Panc1 (cell line): ENCODE data around the gene OSBPL1A. TPM values are rescaled to one million over a fixed set of nuclear protein-coding genes. Genes with fewer than 3 reads are reported as not detected.

Source experiments
- ATAC-seq: fragments of 200-7000 bp; cut with Tn5 transposase; 2 replicates; pipeline ENCODE4 v1.9.1; 2020; ENCODE audit warnings: mild to moderate bottlenecking, moderate library complexity
- BruUV-seq: library from RNA; stranded (reverse); fragments of 400-500 nt; replicated peaks from 2 replicates; lab custom pipeline; 2021; lab: Mats Ljungman, UMichigan
- CTCF ChIA-PET: fragments of 300-600 bp; sonication (Branson Sonifier 250); formaldehyde crosslinking; loops from one replicate; lab custom pipeline; 2022; ENCODE audit warnings: antibody characterized with exemption; lab: Charles Lee
- POLR2A ChIA-PET: fragments of 300-600 bp; sonication (Branson Sonifier 250); formaldehyde crosslinking; loops from one replicate; lab custom pipeline; 2022; ENCODE audit warnings: antibody characterized with exemption; lab: Charles Lee
- DNase-seq: peaks from one replicate; pipeline ENCODE4 v3.0.0-alpha.2; 2010; ENCODE audit warnings: low read depth, low spot score
- H3K27ac ChIP-seq: 2 replicates; pipeline ENCODE4 v1.5.1; 2011; ENCODE audit warnings: mild to moderate bottlenecking, low read length, inconsistent platforms
- H3K27me3 ChIP-seq: fragments of 200-500 bp; sonication (Bioruptor generic); 2 replicates; pipeline ENCODE4 v1.6.0; 2014; ENCODE audit warnings: low read length, inconsistent platforms; ENCODE audit not compliant: control insufficient read depth, insufficient read depth
- H3K36me3 ChIP-seq: fragments of 200-500 bp; sonication (Bioruptor generic); 2 replicates; pipeline ENCODE4 v1.5.1; 2014; ENCODE audit warnings: inconsistent platforms, mild to moderate bottlenecking, low read length, moderate library complexity; ENCODE audit not compliant: control insufficient read depth, insufficient read depth
- H3K4me1 ChIP-seq: 2 replicates; pipeline ENCODE4 v1.5.1; 2011; ENCODE audit warnings: inconsistent platforms, mild to moderate bottlenecking, low read length, moderate library complexity; ENCODE audit not compliant: control insufficient read depth, insufficient read depth
- H3K4me3 ChIP-seq, 2 experiments: 2 replicates each; pipeline ENCODE4 v1.5.1; 2011 to 2012; ENCODE audit warnings: low read depth in 2 of 2, low read length in 2 of 2, mild to moderate bottlenecking in 2 of 2, inconsistent platforms in 1 of 2, moderate library complexity in 1 of 2
- H3K9me3 ChIP-seq: fragments of 200-500 bp; sonication (Bioruptor generic); 2 replicates; pipeline ENCODE4 v1.5.1; 2014; ENCODE audit warnings: low read depth, mild to moderate bottlenecking, inconsistent platforms, low read length, moderate library complexity; ENCODE audit not compliant: control insufficient read depth, insufficient read depth
- CTCF ChIP-seq: fragments of 450-650 bp; IDR thresholded peaks from 2 replicates; pipeline ENCODE4 v1.5.1; 2017; ENCODE audit warnings: mild to moderate bottlenecking
- POLR2AphosphoS5 ChIP-seq: IDR thresholded peaks from 2 replicates; pipeline ENCODE4 v1.6.1; 2012; ENCODE audit warnings: mild to moderate bottlenecking, low read depth, low read length, moderate library complexity
- REST ChIP-seq, 2 experiments: IDR thresholded peaks; 2 replicates each; pipeline ENCODE4 v1.6.1; 2011 to 2012; ENCODE audit warnings: low read depth in 2 of 2, control low read depth in 1 of 2, low read length in 1 of 2, mild to moderate bottlenecking in 1 of 2, moderate library complexity in 1 of 2; ENCODE audit not compliant: insufficient read depth in 1 of 2
- SIN3A ChIP-seq: IDR thresholded peaks from 2 replicates; pipeline ENCODE4 v1.6.1; 2012; ENCODE audit warnings: low read depth, mild to moderate bottlenecking, low read length, moderate library complexity, borderline replicate concordance; ENCODE audit not compliant: insufficient read depth
- TCF7L2 ChIP-seq: IDR thresholded peaks from 2 replicates; pipeline ENCODE4 v1.6.1; 2011; ENCODE audit warnings: mild to moderate bottlenecking, low read depth, low read length, inconsistent platforms
- in situ Hi-C: cut with HindIII; loops from 2 replicates; pipeline ENCODE4 v1.10.0; 2016; ENCODE audit warnings: low sequenced_read_pairs, low pct_unique_long_range_greater_than_20kb
- intact Hi-C: fragments of 100-400 bp; cut with micrococcal nuclease; formaldehyde crosslinking; loops from one replicate; pipeline ENCODE4 v1.10.0; 2022; ENCODE audit not compliant: unreplicated experiment
- total RNA-seq: library from RNA; stranded (reverse); gene quantifications from one replicate; pipeline ENCODE4 v1.2.1, GENCODE V29; 2021; ENCODE audit not compliant: unreplicated experiment

The OSBPL1A gene
- total RNA-seq, 1 experiment from 2014 or later = 50.5 TPM

- no peak for DNase-seq
- peaks cover 4% of the 10 kb centered on the region for H3K27me3 ChIP-seq
- CTCF ChIA-PET = no interaction called here
- ATAC-seq = no peak
- TF ChIP-seq SIN3A = no peak
- no peak for TF ChIP-seq TCF7L2
- POLR2A ChIA-PET = no interaction called here
- BruUV-seq = no TSS peak
- no peak overlapping the region for H3K4me3 ChIP-seq
- in situ Hi-C loops (no loop called here), intact Hi-C loops (no loop called here)
- peaks cover under 1% of the 10 kb centered on the region; the same call in 1 of the 2 replicates for H3K9me3 ChIP-seq
- no peaks in the 10 kb centered on the region for H3K4me1 ChIP-seq
- no peaks in the 10 kb centered on the region for H3K36me3 ChIP-seq
- no peak overlapping the region for H3K27ac ChIP-seq
These were observed 22.9 kb upstream of the OSBPL1A start for GRCh38 chr18:24420551-24420950.

- ChIA-PET CTCF (interaction anchor here (0.6 kb wide), 1 partner anchor 1286 kb away, joined by 3 read pairs; no protein-coding TSS in a partner anchor), POLR2A (no interaction called here)
- no peak for DNase-seq
- no peaks in the 10 kb centered on the region for H3K9me3 ChIP-seq
- no peaks in the 10 kb centered on the region for H3K4me1 ChIP-seq
- no peak for ATAC-seq
- intact Hi-C loops = no loop called here
- no TSS peak for BruUV-seq
- in situ Hi-C loops = no loop called here
- H3K27me3 ChIP-seq = no peaks in the 10 kb centered on the region; the same call in 1 of the 2 replicates
- TF ChIP-seq REST (IDR thresholded peaks at IDR 0.05; ENCODE audit: insufficient read depth in 1 of 2, low read depth in 2 of 2, low read length in 1 of 2) = no peak
- no peak for TF ChIP-seq TCF7L2
- TF ChIP-seq POLR2AphosphoS5 = no peak
- no peak for TF ChIP-seq SIN3A
- no peak for TF ChIP-seq CTCF
- H3K27ac ChIP-seq = no peak overlapping the region
- no peak overlapping the region for H3K4me3 ChIP-seq
- H3K36me3 ChIP-seq = no peaks in the 10 kb centered on the region
These were observed 19.9 kb upstream of the OSBPL1A start for GRCh38 chr18:24417480-24417879.

- no peaks in the 10 kb centered on the region; the same call in 1 of the 2 replicates for H3K27me3 ChIP-seq
- intact Hi-C loops (no loop called here), in situ Hi-C loops (no loop called here)
- no peak overlapping the region for H3K4me3 ChIP-seq
- H3K27ac ChIP-seq = no peak overlapping the region
- DNase-seq (no peak), ATAC-seq (no peak)
- BruUV-seq = no TSS peak
- POLR2A ChIA-PET = interaction anchor here (0.6 to 0.7 kb wide), 2 partner anchors 19 to 55 kb away, joined by 8 to 11 read pairs; no protein-coding TSS in a partner anchor
- TF ChIP-seq POLR2AphosphoS5 = no peak
- no peak for TF ChIP-seq SIN3A
- no peak for TF ChIP-seq CTCF
- no peak for TF ChIP-seq TCF7L2
- no peak for TF ChIP-seq REST (IDR thresholded peaks at IDR 0.05; ENCODE audit: insufficient read depth in 1 of 2, low read depth in 2 of 2, low read length in 1 of 2)
- H3K4me1 ChIP-seq = no peaks in the 10 kb centered on the region
- no peaks in the 10 kb centered on the region for H3K36me3 ChIP-seq
- CTCF ChIA-PET = interaction anchor here (0.6 to 0.7 kb wide), 2 partner anchors 15 to 89 kb away, joined by 4 read pairs; no protein-coding TSS in a partner anchor
- H3K9me3 ChIP-seq = no peaks in the 10 kb centered on the region
These were observed 16.9 kb upstream of the OSBPL1A start for GRCh38 chr18:24414349-24415003.
